ENCODE data around the gene CRYAB.

- TF ChIP-seq CTCF (IDR thresholded peaks at IDR 0.05) (no peak), EZH2 (IDR thresholded peaks at IDR 0.05; ENCODE audit: borderline replicate concordance, insufficient read depth, low read depth, low read length, poor library complexity, severe bottlenecking) (no peak)
These were observed 14.4 kb upstream of the CRYAB start for GRCh38 chr11:111925953-111926352.
